GM19043 (cell line): ENCODE results near the gene SSNA1.

Experiments used
- ATAC-seq: cut with Tn5 transposase; IDR thresholded peaks from one replicate; pipeline ENCODE4 v1.9.1; 2021; ENCODE audit warnings: low read depth; ENCODE audit not compliant: unreplicated experiment

The SSNA1 gene

DNA sequence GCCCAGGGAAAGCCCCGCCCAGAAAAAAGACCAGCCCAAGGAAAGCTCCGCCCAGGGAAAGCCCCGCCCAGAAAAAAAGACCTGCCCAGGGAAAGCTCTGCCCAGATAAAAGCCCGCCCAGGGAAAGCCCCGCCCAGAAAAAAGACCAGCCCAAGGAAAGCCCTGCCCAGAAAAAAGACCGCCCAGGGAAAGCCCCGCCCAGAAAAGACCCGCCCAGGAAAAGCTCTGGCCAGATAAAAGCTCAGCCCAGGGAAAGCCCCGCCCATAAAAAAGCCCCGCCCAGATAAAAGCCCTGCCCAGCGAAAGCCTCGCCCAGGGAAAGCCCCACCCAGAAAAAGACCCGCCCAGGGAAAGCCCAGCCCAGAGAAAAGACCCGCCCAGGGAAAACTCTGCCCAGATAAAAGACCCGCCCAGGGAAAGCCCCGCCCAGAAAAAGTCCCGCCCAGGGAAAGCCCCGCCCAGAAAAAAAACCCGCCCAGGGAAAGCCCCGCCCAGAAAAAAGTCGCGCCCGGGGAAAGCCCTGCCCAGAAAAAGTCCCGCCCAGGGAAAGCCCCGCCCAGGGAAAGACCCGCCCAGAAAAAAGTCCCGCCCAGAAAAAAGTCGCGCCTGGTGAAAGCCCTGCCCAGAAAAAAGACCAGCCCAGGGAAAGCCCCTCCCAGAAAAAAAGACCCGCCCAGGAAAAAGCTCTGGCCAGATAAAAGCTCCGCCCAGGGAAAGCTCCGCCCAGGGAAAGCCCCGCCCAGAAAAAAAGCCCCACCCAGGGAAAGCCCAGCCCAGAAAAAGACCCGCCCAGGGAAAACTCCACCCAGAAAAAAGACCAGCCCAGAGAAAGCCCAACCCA is 37.6 kb upstream of the SSNA1 start:
- ATAC-seq: peak; percentile 40

DNA sequence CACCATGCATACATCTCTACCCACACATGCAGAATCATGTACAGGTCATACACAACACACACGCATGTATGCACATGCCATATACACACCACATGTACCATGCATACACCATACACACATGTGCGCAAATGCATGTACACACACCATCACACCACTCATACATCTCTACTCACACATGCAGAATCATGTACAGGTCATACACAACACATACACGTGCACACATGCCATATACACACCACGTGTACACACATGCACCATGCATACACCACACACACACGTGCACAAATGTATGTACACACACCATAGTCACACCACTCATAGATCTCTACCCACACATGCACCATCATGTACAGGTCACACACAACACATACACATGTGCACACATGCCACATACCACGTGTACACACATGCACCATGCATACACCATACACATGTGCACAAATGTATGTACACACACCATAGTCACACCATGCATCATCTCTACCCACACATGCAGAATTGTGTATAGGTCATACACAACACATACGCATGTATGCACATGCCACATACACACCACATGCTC is 35.6 kb upstream of the SSNA1 start:
- ATAC-seq: no peak

GRCh38 chr9:137156567-137157375 is 31.7 kb upstream of the SSNA1 start:
- no peak for ATAC-seq

DNA sequence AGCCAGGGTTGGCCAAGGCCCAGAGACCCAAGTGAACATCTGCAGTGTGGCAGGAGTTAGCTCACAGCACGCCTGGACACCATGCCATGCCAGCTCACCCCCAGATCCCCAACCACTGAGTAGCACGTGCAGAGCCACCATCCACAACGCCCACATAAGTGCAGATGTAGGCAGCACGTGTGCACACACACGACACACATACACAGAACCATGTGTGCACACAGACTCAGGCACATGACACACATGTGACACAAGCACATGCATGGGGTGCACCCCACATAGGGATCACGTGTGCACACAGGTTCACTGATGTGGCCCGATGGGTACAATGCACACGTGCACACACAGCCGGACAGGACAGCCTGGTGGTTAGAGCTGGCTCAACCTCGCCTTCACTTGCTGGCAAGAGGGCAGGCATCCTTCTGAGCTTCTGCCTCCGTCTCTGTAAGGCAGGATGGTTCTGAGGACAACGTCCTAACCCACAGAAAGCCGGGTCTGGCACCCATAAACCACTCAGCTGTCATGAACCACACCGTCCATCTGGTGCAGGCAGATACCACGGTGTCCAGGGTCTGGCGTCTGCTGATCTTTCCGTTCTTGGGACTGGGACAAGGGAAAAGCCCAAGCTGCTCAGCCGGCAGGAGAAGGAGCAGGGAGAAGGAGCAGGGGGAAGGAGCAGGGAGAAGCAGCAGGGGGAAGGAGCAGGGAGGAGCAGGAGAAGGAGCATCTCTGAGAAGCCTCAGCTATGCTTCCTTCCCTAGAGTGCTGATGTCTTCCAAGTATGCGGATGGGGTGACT is 30.7 kb upstream of the SSNA1 start:
- ATAC-seq: no peak

GRCh38 chr9:137158625-137159024 is 29.9 kb upstream of the SSNA1 start:
- ATAC-seq: no peak

DNA sequence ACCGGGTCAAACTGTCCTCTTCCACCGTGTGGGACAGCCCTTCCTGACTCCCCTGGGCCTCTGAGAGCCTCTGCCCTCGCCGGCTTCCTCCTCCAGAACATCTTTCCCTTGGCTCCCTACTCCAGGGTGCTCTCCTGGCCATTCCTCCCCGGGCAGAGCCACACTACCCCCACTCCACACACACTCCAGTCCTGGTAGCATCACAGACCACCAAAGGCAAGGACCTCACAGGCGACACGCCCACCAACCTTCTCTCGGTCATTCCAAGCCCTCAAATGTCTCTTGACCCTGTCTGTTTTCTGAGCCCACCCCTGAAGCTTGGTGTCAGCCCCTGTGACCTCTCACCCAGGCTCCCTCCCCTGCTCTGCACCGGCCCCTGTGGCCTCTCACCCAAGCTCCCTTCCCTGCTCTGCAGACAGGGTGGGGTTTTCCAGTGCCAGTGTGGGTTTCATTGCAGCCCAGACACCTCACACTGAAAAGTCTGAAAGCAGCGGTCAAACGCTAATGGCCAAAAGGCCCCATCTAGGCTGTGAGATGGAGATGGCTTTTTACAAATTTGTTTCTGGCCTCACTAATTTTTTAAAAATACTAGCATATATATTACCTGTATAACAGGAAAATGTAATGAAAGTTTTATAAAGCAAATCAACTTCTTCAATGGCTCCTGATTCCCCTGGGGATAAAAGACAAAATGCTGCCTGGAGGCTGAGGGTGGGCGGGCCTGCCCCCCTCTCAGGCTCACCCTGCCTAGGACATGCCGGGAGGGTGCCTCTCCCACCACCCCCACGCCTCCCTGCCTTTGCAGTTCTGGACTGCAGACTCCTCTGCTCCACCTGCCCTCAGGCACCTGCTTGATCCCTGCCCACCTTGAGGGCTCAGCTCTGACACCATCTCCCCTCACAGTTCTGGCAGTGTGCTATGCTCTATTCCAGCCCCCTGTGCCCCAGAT is 29.1 kb upstream of the SSNA1 start:
- no peak for ATAC-seq

GRCh38 chr9:137160054-137160425 is 28.4 kb upstream of the SSNA1 start:
- no peak for ATAC-seq

DNA sequence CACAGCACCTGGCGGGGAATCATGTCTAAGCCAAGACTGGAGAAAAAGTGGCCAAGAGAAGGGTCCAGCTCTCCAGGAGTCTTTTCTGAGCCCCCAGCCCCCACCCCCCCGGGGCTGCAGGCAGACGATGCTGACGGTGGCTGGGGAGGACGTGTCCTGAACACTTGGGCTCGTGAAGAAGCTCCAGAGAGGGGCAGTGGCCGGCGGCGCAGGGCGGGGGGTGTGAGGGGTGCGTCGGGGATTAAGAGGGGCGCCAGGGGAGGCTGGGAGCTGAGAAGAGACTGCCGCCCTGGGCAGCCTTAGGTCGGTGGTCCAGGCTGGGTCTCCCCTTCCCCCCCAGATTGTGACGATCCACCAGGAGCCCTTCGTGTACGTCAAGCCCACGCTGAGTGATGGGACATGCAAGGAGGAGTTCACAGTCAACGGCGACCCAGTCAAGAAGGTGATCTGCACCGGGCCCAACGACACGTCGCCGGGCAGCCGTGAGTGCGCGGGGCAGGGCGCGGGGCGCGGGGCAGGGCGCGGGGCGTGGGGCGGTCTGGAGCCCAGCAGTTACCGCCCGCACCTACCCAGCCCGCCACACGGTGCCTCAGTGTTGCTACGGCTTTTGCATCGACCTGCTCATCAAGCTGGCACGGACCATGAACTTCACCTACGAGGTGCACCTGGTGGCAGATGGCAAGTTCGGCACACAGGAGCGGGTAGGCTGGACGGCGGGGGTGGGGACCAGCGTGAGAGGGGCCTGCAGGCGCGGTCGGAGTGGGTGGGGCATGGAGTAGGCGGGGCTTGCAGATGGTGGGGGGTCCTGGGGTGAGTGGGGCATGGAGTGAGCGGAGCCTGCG is 27.5 kb upstream of the SSNA1 start:
- ATAC-seq: no peak

GRCh38 chr9:137161558-137162486 is 26.7 kb upstream of the SSNA1 start:
- no peak for ATAC-seq

DNA sequence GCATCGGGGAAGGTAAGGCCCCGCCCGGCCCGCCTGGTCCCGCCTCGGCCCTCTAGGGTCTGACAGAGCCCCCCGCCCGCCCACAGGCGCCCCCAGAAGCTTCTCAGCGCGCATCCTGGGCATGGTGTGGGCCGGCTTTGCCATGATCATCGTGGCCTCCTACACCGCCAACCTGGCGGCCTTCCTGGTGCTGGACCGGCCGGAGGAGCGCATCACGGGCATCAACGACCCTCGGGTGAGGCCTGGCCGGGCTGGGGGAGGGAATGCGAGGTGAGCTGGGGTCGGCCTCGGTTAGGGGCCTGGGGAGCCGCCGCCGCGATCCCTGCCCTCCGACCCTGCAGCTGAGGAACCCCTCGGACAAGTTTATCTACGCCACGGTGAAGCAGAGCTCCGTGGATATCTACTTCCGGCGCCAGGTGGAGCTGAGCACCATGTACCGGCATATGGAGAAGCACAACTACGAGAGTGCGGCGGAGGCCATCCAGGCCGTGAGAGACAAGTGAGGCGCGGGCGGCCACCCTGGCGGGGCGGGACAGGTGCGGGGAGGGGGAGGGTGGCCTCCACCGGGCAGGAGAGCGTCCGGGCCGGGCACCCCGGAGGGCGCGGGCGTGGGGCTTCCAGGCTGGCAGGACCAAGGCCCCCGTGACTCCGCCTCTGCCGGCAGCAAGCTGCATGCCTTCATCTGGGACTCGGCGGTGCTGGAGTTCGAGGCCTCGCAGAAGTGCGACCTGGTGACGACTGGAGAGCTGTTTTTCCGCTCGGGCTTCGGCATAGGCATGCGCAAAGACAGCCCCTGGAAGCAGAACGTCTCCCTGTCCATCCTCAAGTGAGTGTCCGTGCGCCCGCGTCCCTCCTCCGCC is 25.7 kb upstream of the SSNA1 start:
- no peak for ATAC-seq

- no peak for ATAC-seq
Measured at GRCh38 chr9:137163365-137163715, 25.1 kb upstream of the SSNA1 start.

DNA sequence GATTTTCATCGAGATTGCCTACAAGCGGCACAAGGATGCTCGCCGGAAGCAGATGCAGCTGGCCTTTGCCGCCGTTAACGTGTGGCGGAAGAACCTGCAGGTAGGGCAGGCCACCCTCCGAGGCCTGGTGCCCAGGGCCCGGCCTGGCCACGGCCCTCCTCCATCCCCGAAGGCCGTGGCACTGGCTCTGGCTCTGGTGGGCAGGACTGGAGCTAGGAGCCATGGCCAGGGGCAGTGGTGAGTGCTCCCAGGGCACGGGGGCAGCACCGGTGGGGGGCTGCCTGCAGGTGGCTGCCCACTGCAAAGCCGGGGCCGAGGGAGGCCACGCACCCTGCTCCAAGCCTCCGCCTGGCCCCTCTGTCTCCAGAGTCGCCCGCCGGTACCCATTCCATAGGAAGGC is 24.7 kb upstream of the SSNA1 start:
- ATAC-seq: no peak

GRCh38 chr9:137164370-137165249 is 23.9 kb upstream of the SSNA1 start:
- no peak for ATAC-seq

GRCh38 chr9:137165250-137165836 is 23.1 kb upstream of the SSNA1 start:
- ATAC-seq: no peak

DNA sequence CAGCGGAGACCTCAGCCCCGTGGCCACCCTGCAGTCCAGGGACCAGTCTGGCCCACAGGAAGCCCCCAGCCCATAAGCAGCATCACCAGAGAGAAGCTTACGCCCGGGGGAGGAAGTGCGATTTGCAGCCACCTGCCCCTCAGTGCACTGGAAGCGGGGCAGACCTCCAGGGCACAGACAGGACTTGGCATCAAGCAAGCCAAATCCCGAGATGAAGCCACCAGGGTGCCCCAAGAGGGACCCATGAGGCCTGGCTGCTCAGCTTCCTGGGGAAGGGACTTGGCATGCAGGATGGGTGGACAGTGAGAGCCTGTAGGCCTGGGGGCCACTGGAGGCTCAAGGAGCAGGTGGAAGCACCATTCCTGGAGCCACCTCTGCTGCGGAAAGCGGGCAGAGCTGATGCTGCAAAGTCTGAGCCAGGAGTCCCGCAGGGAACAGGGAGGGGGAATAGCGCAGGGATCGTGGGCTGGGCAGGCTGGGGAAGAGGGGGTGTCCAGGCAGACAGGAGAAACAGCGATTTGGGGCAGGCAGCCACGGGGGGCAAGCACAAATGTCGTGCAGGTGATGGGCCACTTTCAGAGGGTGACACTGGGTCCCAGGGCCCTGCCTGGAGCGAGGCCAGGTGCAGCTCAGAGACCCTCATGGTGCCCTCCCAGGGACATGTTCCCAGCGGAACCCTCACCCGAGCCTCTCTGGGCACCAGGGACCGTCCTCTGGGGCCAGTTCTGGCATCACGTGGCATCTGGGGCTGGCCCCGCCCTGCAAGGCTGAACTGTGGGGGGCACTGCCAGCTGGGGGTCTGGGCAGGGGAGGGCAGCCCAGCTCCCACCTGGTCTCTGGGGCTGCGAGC is 21.9 kb upstream of the SSNA1 start:
- no peak for ATAC-seq
